NCI-H1092 treated with DMSO at 0.1 percent for 48 hours (cell line): ENCODE results near the gene RAB6D.
"Not testable (repeated sequence)": the region's sequence is repeated elsewhere in the genome, so short reads cannot be mapped to it uniquely, and the experiment has no call there.

Source experiments
- DNase-seq: peaks from one replicate; lab custom pipeline; 2025; lab: John Stamatoyannopoulos, UW

Gene RAB6D

GRCh38 chr2:131363703-131364186 is at the start of gene RAB6D:
TSS of gene RAB6D (minus strand) at chr2:131364168. CDS start at chr2:131363720, 448 bp downstream.
- DNase-seq: peak; percentile 1

- DNase-seq: peak; percentile 63
These were observed 49.3 kb upstream of the RAB6D start for GRCh38 chr2:131413148-131413747.

GRCh38 chr2:131410173-131410572 is 46.2 kb upstream of the RAB6D start:
- DNase-seq: no peak

- no peak for DNase-seq
These were observed 44.8 kb upstream of the RAB6D start for GRCh38 chr2:131408778-131409177.

- no peak for DNase-seq
These were observed 44.2 kb upstream of the RAB6D start for GRCh38 chr2:131408207-131408606.

- no peak for DNase-seq
These were observed 40.8 kb upstream of the RAB6D start for GRCh38 chr2:131404753-131405152.

GRCh38 chr2:131402320-131403039 is 38.5 kb upstream of the RAB6D start:
- DNase-seq: no peak

GRCh38 chr2:131400849-131401248 is 36.9 kb upstream of the RAB6D start:
- DNase-seq: no peak

- not testable (repeated sequence) for DNase-seq
These were observed 36.5 kb upstream of the RAB6D start for GRCh38 chr2:131400441-131400840.

GRCh38 chr2:131396209-131396608 is 32.2 kb upstream of the RAB6D start:
- not testable (repeated sequence) for DNase-seq

- not testable (repeated sequence) for DNase-seq
These were observed 31.2 kb upstream of the RAB6D start for GRCh38 chr2:131395024-131395645.

- DNase-seq: no peak
These were observed 30.4 kb upstream of the RAB6D start for GRCh38 chr2:131394147-131394931.

GRCh38 chr2:131391953-131392352 is 28.0 kb upstream of the RAB6D start:
- not testable (repeated sequence) for DNase-seq

GRCh38 chr2:131391471-131391870 is 27.5 kb upstream of the RAB6D start:
- DNase-seq: not testable (repeated sequence)

- DNase-seq: not testable (repeated sequence)
These were observed 26.6 kb upstream of the RAB6D start for GRCh38 chr2:131390495-131391130.

GRCh38 chr2:131389657-131390056 is 25.7 kb upstream of the RAB6D start:
- no peak for DNase-seq

- DNase-seq: not testable (repeated sequence)
These were observed 24.9 kb upstream of the RAB6D start for GRCh38 chr2:131388834-131389233.

- not testable (repeated sequence) for DNase-seq
These were observed 9.1 kb upstream of the RAB6D start for GRCh38 chr2:131373111-131373510.

GRCh38 chr2:131369954-131370353 is 6.0 kb upstream of the RAB6D start:
- DNase-seq: no peak

- DNase-seq: not testable (repeated sequence)
These were observed 4.6 kb upstream of the RAB6D start for GRCh38 chr2:131368493-131369066.

- no peak for DNase-seq
These were observed 3.4 kb upstream of the RAB6D start for GRCh38 chr2:131367352-131367751.
